Activated T-cell treated with anti-CD3 and anti-CD28 coated beads, Interleukin-2, amount 50 U/mL, for 4 hours (primary cell): ENCODE results near the gene GPR183. TPM values are rescaled to one million over a fixed set of nuclear protein-coding genes. Genes with fewer than 3 reads are reported as not detected.
A peak's percentile ranks its signal among the peaks of the same experiment; 100 is the strongest.

Source experiments
- ATAC-seq, 2 donors: fragments of 200-7000 bp; cut with Tn5 transposase; one replicate each; pipeline ENCODE4 v1.10.0; 2021
- DNase-seq: peaks from one replicate; pipeline ENCODE4 v3.0.0-alpha.2; 2020
- H3K27me3 Mint-ChIP-seq: one replicate; pipeline ENCODE4 v1.8.0; 2021; ENCODE audit warnings: low read depth, mixed read lengths
- H3K36me3 Mint-ChIP-seq: one replicate; pipeline ENCODE4 v1.8.0; 2022; ENCODE audit warnings: mixed read lengths; ENCODE audit not compliant: insufficient read depth
- H3K4me1 Mint-ChIP-seq: one replicate; pipeline ENCODE4 v1.8.0; 2021; ENCODE audit warnings: low read depth, mixed read lengths
- H3K4me3 Mint-ChIP-seq: one replicate; pipeline ENCODE4 v1.8.0; 2021; ENCODE audit warnings: mild to moderate bottlenecking, moderate library complexity, mixed read lengths
- H3K9me3 Mint-ChIP-seq: one replicate; pipeline ENCODE4 v1.8.0; 2021; ENCODE audit warnings: mixed read lengths
- total RNA-seq, 3 donors: library from RNA; stranded (reverse); gene quantifications; one replicate each; pipeline ENCODE4 v1.2.1, GENCODE V29; 2021

GPR183 gene
- total RNA-seq, 3 donors from 2014 or later: 48.6 to 86.8 (median 65.7) TPM

DNA sequence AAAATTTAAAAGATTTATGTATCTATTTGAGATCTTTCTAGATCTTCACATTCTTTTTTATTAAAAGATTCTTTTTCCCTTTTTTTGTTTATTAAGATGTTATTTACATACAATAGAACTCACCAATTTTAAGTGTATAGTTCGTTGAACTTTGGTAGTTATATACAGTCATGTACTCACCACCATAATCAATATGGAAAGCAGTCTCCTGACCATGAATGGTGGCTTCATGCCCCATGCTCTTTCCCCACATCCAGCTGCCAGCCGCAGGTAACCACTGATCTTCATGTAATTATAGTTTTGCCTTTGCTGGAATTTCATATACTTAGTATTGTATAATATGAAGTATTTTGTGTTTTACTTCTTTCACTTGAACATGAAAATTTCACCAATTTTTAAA lies 20.6 kb upstream of the GPR183 start:
- H3K4me1 Mint-ChIP-seq: peaks cover 67% of the 10 kb centered on the region
- DNase-seq (no peak), ATAC-seq (no peak)
- peaks cover 36% of the 10 kb centered on the region for H3K36me3 Mint-ChIP-seq
- H3K27me3 Mint-ChIP-seq: no peaks in the 10 kb centered on the region
- H3K4me3 Mint-ChIP-seq: no peak overlapping the region
- no peaks in the 10 kb centered on the region for H3K9me3 Mint-ChIP-seq

DNA sequence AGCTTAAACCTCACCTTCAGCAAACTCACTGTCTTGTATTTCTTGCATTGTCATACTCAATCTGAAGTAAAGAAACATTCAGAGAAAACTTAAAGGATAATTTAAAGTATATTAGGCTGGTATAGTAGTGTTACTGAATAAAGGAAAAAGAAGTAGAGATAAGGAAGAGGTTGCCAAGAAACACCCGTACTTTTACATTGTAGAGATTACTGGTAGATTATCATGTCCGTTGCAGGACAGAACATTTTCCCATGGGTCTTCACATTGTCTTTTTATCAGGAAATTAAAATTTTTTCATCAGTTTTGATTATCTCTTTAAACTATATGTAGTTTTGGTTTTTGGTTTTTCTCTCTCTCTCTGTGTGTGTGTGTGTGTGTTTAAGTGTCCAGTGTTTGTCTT lies 19.9 kb upstream of the GPR183 start:
- Mint-ChIP-seq H3K9me3 (no peaks in the 10 kb centered on the region), H3K4me3 (no peak overlapping the region), H3K36me3 (peaks cover 31% of the 10 kb centered on the region), H3K27me3 (no peaks in the 10 kb centered on the region), H3K4me1 (peaks cover 69% of the 10 kb centered on the region)
- DNase-seq (no peak), ATAC-seq (no peak)

DNA sequence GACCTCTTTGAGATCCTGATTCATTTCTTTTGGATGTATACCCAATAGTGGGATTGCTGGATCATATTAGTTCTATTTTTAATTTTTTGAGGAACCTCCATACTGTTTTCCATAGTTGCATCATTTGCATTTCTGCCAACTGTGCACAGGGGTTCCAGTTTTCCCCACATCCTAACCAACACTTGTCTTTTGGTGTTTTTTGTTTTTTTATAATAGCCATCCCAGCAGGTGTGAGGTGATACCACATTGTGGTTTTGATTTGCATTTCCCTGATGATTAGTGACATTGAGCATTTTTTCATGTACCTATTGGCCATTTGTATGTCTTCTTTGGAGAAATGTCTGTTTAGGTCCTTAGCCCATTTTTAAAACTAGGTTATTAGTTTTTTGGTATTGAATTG lies 18.8 kb upstream of the GPR183 start:
- H3K4me3 Mint-ChIP-seq: no peak overlapping the region
- DNase-seq: no peak
- H3K27me3 Mint-ChIP-seq: no peaks in the 10 kb centered on the region
- no peak for ATAC-seq
- H3K4me1 Mint-ChIP-seq: peaks cover 69% of the 10 kb centered on the region
- H3K9me3 Mint-ChIP-seq: no peaks in the 10 kb centered on the region
- H3K36me3 Mint-ChIP-seq: peaks cover 28% of the 10 kb centered on the region

DNA sequence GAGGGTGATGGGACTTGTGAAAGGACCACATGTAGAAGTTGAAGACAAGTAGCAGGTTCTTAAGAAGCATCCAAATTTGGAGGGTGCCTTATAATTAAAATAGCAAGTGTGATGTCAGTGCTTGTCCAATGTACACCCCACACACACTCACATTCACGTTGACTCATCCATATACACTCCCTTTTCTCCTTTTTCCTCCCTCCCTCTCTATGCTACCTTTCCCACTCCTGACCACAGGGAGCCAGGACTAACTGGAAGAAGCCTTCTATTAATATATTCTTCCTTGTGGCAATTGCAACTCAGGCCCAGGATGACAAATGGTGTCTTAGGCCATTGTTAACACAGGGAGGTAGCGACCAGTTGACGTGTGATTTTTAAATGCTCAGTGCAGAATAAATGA lies 16.3 kb upstream of the GPR183 start:
- Mint-ChIP-seq H3K4me1 (peaks cover 75% of the 10 kb centered on the region), H3K4me3 (peak overlapping the region; percentile 48), H3K9me3 (no peaks in the 10 kb centered on the region), H3K36me3 (peaks cover 20% of the 10 kb centered on the region), H3K27me3 (no peaks in the 10 kb centered on the region)
- DNase-seq (no peak), ATAC-seq (no peak)

DNA sequence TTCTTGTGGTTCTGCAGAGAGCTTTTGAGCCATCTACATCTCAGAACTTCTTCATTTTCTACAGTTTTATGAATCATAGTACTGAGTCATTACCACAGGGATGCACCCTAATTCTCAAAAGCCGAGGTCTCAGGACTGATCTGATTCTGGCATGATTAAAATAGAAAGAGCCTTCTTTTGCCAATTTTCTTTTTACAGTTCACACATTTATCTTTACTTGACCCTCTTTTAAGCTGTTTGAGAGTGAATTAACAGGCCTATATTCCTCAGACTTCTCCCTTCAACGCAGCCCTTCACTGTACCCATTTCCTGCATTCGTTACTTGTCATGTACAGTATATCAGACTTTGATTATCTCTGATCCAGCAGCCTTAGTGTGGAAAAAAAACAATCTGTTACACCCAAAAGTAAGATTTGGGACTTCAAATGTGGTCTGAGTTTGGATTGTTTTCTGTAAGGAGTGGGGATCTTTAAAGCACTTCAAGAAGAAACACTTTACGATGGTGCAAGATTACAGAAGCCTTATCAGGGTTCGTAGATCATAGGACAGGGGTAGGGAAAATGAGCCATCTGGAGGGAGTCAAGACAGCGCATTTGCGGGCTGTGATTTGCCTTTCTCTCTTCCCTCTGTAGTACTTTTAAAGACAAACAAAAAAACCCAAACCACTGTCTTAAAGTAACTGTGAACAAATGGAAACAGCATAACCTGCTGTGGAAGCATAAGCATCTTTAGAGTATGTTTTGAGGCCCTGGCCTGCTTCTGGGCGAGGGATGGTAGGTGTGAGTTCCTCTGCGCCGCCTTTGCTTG lies 15.3 kb upstream of the GPR183 start:
- H3K27me3 Mint-ChIP-seq: no peaks in the 10 kb centered on the region
- H3K36me3 Mint-ChIP-seq: peaks cover 20% of the 10 kb centered on the region
- H3K9me3 Mint-ChIP-seq: no peaks in the 10 kb centered on the region
- no peak for DNase-seq
- peak overlapping the region; percentile 48 for H3K4me3 Mint-ChIP-seq
- H3K4me1 Mint-ChIP-seq: peaks cover 78% of the 10 kb centered on the region
- peak; percentile 83 for ATAC-seq

DNA sequence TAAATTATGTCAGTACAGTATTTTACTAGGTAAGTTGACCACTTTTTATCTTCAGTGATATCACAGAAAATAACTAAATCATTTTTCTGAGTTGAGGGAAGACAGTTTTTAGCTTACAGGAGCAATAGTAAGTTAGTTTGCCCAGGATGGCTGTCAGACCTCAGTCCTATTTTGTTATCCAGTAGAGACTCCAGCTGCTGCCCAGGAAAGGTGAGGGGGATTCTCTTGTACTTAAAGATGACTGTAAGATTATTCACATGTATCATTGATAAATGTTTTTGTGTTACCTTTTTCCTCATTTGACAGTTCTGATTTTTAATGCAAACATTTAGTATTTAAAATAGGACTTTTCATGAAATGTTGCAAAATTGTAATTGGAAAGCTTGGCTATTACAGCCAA lies 14.5 kb upstream of the GPR183 start:
- Mint-ChIP-seq H3K9me3 (no peaks in the 10 kb centered on the region), H3K4me3 (peak overlapping the region; percentile 48), H3K36me3 (peaks cover 21% of the 10 kb centered on the region), H3K27me3 (no peaks in the 10 kb centered on the region), H3K4me1 (peaks cover 79% of the 10 kb centered on the region)
- ATAC-seq: no peak
- DNase-seq: no peak

DNA sequence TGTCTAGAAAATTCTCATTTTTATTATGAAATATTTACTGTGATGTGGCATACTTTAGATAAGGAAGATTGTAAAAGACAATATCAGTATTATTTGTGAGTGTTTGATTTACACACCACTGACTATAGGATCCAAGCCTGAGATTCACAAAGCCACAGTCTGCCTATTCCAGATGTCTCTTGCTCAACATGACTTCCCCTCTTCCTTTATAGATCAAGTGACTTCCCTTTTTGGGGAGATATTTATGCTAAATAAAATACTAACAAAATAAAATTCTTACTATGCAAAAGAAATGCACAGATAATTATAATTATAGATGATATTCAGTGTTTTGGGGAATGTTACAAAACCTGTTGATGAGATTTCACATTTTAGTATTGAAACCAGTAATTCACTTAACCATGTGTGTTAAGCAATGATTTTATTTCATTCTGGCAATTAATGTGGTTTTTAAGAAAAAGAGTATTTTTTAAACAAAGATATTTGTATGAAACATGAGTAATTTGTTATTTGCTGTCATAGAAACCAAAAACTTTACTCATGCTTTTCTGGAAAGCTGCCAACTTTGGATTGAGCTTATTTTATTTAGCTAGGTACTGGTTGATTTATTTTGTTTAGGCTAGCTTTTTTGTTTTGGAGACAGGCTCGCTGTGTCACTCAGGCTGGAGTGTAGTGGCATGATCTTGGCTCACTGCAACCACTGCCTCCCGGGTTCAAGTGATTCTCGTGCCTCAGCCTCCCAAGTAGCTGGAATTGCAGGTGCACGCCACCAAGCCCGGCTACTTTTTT lies 13.7 kb upstream of the GPR183 start:
- no peaks in the 10 kb centered on the region for H3K9me3 Mint-ChIP-seq
- H3K4me1 Mint-ChIP-seq: peaks cover 80% of the 10 kb centered on the region
- peak in 1 of 2 donors; percentile 5 for ATAC-seq
- H3K4me3 Mint-ChIP-seq: no peak overlapping the region
- no peaks in the 10 kb centered on the region for H3K27me3 Mint-ChIP-seq
- DNase-seq: no peak
- peaks cover 27% of the 10 kb centered on the region for H3K36me3 Mint-ChIP-seq

DNA sequence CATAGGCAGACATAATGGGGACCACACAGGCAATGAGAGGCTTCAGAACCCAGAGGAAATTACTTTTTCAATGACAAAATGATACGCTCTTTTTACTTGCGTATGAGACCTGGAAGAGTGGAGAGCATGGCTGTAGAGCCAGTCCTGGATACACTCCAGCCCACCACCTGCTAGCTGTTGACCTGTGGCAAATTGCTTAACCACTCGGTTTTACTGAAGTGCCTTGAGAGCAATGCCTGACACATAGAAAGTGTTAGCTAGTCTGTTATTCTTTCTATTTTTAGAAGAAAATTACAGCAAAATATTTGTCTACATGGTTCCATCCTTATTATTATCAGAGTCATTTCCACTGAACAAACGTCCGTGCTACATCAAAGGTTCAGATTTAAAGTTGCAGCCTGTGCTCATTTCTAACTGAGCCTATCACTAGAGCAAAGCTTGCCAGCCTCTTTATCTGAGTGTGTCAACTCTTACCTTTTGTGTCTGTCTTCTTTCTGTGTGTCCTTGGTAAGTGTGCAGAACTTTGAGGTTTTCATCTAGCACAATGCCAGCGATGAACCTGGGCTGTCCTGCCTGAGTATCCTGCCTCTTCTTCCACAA lies 9.6 kb upstream of the GPR183 start:
- DNase-seq: no peak
- Mint-ChIP-seq H3K27me3 (no peaks in the 10 kb centered on the region), H3K4me3 (peak overlapping the region; percentile 22), H3K36me3 (peaks cover 27% of the 10 kb centered on the region), H3K4me1 (peaks cover 80% of the 10 kb centered on the region), H3K9me3 (no peaks in the 10 kb centered on the region)
- ATAC-seq: no peak

DNA sequence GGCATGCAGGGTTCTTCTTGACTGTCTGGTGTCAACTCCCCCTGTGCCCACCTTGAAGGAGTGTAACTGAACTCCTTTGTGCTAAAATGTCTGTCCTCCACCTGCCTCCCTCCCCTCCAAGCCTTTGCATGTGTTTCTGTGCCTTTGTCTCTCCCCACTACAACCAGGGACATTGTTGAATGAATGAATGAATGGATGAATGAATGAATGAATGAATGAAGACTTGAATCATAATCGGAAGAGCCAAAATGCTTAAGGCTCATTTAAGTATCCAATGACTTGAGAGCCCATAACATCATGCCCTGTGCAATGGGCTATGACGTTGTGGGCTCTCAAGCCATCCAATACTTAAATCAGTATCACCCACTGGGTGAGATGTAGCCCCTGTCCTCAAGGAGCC lies 9.0 kb upstream of the GPR183 start:
- Mint-ChIP-seq H3K9me3 (no peaks in the 10 kb centered on the region), H3K36me3 (peaks cover 27% of the 10 kb centered on the region), H3K27me3 (no peaks in the 10 kb centered on the region), H3K4me3 (peak overlapping the region; percentile 22), H3K4me1 (peaks cover 80% of the 10 kb centered on the region)
- no peak for ATAC-seq
- DNase-seq: no peak

DNA sequence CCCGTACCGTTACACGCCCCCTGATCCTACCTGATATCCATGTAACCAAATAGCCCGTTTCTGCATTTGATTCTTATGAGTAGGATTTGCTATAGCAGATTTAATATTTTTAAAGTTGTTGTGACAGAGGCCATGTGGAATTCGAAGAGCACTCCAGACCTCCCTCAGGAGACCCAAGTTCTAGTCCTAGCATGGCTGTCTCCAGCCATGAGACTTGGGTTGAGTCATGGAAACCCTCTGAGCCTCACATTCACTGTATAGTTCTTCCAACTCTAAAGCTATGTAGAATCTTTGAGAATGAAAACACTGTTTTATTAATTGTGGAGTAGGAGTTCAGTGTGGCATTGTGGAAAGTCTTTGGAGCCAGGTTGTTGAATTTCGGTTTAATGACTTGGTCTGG lies 8.0 kb upstream of the GPR183 start:
- peaks cover 83% of the 10 kb centered on the region for H3K4me1 Mint-ChIP-seq
- no peaks in the 10 kb centered on the region for H3K27me3 Mint-ChIP-seq
- peak overlapping the region; percentile 73 for H3K4me3 Mint-ChIP-seq
- ATAC-seq (peak; percentile 61 to 62), DNase-seq (no peak)
- H3K36me3 Mint-ChIP-seq: peaks cover 30% of the 10 kb centered on the region
- H3K9me3 Mint-ChIP-seq: no peaks in the 10 kb centered on the region

DNA sequence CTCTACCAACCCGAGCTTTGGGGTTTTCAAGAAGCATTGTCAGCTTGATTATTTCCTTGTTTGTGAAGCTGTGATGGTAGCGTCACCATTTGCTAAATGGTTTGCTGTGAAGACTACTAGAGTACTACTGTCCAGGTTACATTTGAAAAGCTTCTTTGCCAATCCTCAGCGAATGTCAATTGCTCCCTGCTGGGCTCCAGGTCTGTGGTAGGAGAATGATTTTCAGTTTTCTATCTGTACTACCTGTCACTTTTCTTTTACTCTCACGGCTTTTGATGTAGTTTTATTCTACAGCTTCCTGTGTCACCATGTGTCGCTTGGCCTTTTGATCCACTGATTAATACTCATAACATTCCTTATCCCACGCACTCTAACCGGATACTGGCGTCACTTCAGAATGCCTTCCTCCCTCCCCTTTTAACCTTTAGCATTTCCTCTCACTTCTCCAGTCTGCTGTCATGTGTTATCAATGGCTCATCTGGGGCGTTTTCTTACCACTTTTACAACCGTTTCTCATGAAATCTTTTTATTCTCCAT lies 7.5 kb upstream of the GPR183 start:
- peak overlapping the region; percentile 73 for H3K4me3 Mint-ChIP-seq
- H3K27me3 Mint-ChIP-seq: no peaks in the 10 kb centered on the region
- H3K4me1 Mint-ChIP-seq: peaks cover 84% of the 10 kb centered on the region
- peak; percentile 66 for DNase-seq
- H3K36me3 Mint-ChIP-seq: peaks cover 30% of the 10 kb centered on the region
- no peaks in the 10 kb centered on the region for H3K9me3 Mint-ChIP-seq
- peak; percentile 79 to 82 for ATAC-seq

DNA sequence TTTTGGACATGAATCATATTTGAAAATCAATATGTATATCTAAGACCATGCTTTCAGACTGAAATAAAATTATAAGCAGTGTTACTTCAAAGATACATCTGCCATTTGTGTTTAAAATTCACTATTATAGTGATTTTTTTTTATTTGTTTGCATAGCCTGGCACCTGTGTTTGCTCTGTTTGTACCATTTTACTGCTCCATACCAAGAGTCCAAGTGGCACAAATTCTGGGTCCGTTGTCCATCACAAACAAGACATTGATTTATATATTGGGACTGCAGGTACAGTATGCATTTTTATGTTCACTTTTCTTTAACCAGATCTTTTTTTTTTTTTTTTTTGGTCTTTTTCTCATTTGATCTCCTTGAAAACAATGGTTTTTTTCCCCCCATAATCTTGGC lies 6.7 kb upstream of the GPR183 start:
- Mint-ChIP-seq H3K36me3 (peaks cover 27% of the 10 kb centered on the region), H3K27me3 (no peaks in the 10 kb centered on the region), H3K4me3 (peak overlapping the region; percentile 73), H3K9me3 (no peaks in the 10 kb centered on the region), H3K4me1 (peaks cover 87% of the 10 kb centered on the region)
- ATAC-seq (no peak), DNase-seq (no peak)

DNA sequence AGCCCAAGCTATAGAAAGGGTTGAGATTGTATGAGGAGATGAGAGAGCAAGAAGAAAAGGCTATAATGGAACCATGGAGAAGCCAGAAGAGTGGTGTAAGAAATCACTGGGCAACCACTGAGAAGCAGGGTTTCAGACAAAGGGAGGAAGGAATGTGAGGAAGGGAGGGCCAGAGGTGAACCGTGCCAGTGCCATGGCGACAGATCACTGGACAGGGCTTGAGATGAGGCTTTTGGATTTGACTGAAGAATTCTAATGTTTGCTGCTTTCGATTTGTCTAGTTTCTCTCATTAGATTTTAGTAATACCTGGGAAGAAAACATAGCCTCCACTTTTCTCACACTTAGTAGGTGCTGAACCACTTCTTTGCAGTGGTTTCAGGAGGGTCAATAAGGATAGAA lies 6.3 kb upstream of the GPR183 start:
- Mint-ChIP-seq H3K27me3 (no peaks in the 10 kb centered on the region), H3K36me3 (peaks cover 27% of the 10 kb centered on the region), H3K4me3 (peak overlapping the region; percentile 57), H3K4me1 (peaks cover 87% of the 10 kb centered on the region), H3K9me3 (no peaks in the 10 kb centered on the region)
- DNase-seq (no peak), ATAC-seq (no peak)

DNA sequence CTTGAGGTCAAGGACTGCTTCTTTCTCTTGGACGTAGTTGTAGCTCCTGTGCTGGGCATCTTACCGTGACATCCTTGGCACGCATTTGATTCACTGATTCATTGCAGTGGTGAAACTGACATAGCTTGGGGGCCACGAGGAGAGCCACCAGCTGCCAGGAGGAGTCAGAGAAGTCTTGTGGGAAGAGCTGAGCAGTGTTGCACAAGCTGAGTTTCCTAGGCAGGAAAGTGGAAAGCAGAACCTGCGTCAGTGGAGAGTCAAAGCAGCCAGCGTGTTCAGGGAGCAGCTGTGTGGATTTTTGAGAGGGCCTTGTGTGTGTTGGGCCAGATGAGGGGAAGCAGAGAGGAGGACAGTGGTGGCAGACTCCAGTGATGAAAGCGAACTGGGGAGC lies 5.3 kb upstream of the GPR183 start:
- DNase-seq: no peak
- H3K4me3 Mint-ChIP-seq: peak overlapping the region; percentile 32
- H3K4me1 Mint-ChIP-seq: peaks cover 95% of the 10 kb centered on the region
- no peaks in the 10 kb centered on the region for H3K27me3 Mint-ChIP-seq
- no peaks in the 10 kb centered on the region for H3K9me3 Mint-ChIP-seq
- no peak for ATAC-seq
- H3K36me3 Mint-ChIP-seq: peaks cover 27% of the 10 kb centered on the region
